GM12875 (cell line): ENCODE measurements around the gene PACRG.

Experiments
- H3K4me3 ChIP-seq: one replicate; pipeline ENCODE4 v1.5.1; 2011; ENCODE audit warnings: low read depth, low read length, control low read depth
- CTCF ChIP-seq: IDR thresholded peaks from 2 replicates; pipeline ENCODE4 v1.5.1; 2011; ENCODE audit warnings: low read depth, mild to moderate bottlenecking, control low read depth, inconsistent platforms, low read length, moderate library complexity, borderline replicate concordance; ENCODE audit not compliant: insufficient read depth

Gene PACRG

DNA sequence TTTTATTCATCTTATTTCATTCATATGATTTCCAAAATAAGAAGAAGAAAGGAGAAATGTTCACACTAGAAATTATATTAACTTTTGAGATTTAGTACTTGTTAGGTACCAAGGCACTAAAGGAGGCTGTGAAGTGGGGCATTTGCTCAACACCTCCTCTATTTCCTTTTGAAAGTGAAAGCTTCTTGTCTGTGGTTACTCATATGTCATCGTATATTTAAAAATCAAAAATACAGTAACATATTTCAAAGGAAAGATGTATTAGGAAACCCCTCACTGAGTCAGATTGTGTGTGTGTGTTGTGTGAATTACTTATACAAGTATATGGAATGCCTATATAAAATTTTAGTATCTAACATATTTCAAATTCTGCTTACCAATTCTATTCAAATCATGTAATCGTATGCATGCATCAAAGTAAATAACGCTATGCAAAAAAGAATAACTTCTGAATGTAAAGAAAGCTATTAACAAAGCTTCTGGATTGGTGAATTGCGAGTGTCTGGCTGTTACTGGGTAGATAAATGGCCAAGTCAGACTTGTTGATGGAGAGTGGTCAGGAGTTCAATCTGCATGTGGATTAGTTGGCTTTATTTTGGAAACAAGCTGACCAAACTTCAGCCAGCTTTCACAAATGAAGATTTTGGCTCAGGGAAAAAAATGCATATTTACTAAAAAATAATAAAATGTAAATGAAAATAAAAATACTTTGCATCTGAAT is 70.9 kb downstream of the PACRG start:
- H3K4me3 ChIP-seq = no peak overlapping the region
- no peak for TF ChIP-seq CTCF

- no peak for TF ChIP-seq CTCF
- H3K4me3 ChIP-seq = no peak overlapping the region
Observed at GRCh38 chr6:162814426-162814973, 86.7 kb downstream of the PACRG start.

DNA sequence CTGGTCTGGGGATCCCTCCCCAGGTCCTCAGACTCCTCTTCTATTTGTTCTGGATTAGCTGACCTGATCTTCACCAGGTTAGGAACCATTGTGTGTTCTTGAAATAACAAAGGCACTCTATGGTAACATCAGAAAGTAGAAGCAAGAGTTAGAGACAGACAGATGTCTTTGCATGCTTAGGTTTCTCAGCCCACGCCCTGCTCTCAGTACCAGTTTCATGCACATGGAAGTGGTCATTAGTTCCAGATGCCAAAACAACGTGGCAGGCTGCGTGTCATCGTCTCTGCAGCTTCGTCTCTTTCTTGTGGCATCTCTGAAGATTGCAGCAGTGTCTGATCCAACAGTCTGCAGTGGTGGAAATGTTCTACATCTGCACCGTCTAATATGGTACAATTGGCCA is 89.4 kb downstream of the PACRG start:
- H3K4me3 ChIP-seq = no peak overlapping the region
- TF ChIP-seq CTCF = no peak

DNA sequence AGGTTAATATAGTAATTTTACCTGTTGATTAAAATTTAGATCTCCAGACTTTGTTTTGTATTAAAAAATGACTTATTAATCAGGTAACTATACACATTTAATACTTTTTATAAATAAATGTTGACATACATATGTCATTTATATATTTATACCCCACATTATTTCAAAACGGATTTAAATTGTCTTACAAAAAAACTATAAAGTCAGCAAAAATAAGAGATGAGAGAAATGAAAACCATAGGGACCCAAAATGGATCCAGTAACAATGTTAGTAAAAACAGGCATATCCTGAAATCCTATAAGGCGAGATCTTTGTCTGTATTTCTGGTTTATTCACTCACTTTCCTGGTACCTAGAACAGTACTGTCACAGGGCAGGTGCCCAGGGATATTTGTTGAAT is 91.5 kb downstream of the PACRG start:
- no peak overlapping the region for H3K4me3 ChIP-seq
- TF ChIP-seq CTCF = no peak

GRCh38 chr6:162821102-162821501 is 93.3 kb downstream of the PACRG start:
- H3K4me3 ChIP-seq = no peak overlapping the region
- TF ChIP-seq CTCF = no peak

DNA sequence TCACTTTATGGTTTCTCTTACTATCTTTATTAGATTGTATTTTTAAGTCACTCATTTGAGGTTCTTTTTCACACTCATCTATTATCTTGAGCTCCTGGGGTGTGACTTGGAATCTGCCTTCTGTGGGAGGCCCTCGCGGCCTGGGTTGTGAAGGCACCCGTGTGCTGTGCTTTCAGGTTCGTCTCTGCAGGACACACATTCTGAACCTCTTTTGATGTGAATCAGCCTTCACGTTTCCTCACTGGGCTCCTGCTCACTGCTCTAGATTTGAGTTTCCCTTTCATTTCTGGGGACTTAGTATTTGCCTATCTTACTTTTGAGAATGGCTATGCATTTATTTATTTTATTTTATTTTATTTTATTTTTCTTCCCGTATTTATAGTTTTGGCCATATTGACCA is 97.8 kb downstream of the PACRG start:
- TF ChIP-seq CTCF = no peak
- no peak overlapping the region for H3K4me3 ChIP-seq
